SIG-M5 (cell line): ENCODE results near the gene RGS17.
"Not testable (repeated sequence)": the region's sequence is repeated elsewhere in the genome, so short reads cannot be mapped to it uniquely, and the experiment has no call there.

Experiments
- DNase-seq: peaks from one replicate; lab custom pipeline; 2025; lab: John Stamatoyannopoulos, UW

RGS17 gene

GRCh38 chr6:153131037-153131981 lies at the start of gene RGS17:
Gene RGS17 (minus strand): TSS chr6:153131282. CDS start chr6:153044018, 87,264 bp downstream.
- DNase-seq: no peak

- no peak for DNase-seq
Measured at GRCh38 chr6:153172815-153173214, 41.7 kb upstream of the RGS17 start.

GRCh38 chr6:153170511-153170910 lies 39.4 kb upstream of the RGS17 start:
- DNase-seq: no peak

- no peak for DNase-seq
Measured at GRCh38 chr6:153167907-153168306, 36.8 kb upstream of the RGS17 start.

GRCh38 chr6:153167061-153167891 lies 36.2 kb upstream of the RGS17 start:
- no peak for DNase-seq

GRCh38 chr6:153162646-153163045 lies 31.6 kb upstream of the RGS17 start:
- no peak for DNase-seq

GRCh38 chr6:153162172-153162571 lies 31.1 kb upstream of the RGS17 start:
- DNase-seq: no peak

- DNase-seq: no peak
Measured at GRCh38 chr6:153160221-153160620, 29.1 kb upstream of the RGS17 start.

GRCh38 chr6:153150752-153151440 lies 19.8 kb upstream of the RGS17 start:
- DNase-seq: no peak

GRCh38 chr6:153150371-153150751 lies 19.3 kb upstream of the RGS17 start:
- DNase-seq: no peak

GRCh38 chr6:153149891-153150290 lies 18.8 kb upstream of the RGS17 start:
- no peak for DNase-seq

GRCh38 chr6:153146413-153146812 lies 15.3 kb upstream of the RGS17 start:
- no peak for DNase-seq

GRCh38 chr6:153145591-153145990 lies 14.5 kb upstream of the RGS17 start:
- DNase-seq: no peak

GRCh38 chr6:153143200-153143599 lies 12.1 kb upstream of the RGS17 start:
- no peak for DNase-seq

- DNase-seq: no peak
Measured at GRCh38 chr6:153140299-153140698, 9.2 kb upstream of the RGS17 start.

- DNase-seq: no peak
Measured at GRCh38 chr6:153138930-153139329, 7.8 kb upstream of the RGS17 start.

- no peak for DNase-seq
Measured at GRCh38 chr6:153135681-153136080, 4.6 kb upstream of the RGS17 start.

GRCh38 chr6:153133667-153134066 lies 2.6 kb upstream of the RGS17 start:
- DNase-seq: not testable (repeated sequence)

GRCh38 chr6:153130515-153131036 lies 506 bp downstream of the RGS17 start:
- DNase-seq: no peak

GRCh38 chr6:153129873-153130514 lies 1.1 kb downstream of the RGS17 start:
- no peak for DNase-seq

- no peak for DNase-seq
Measured at GRCh38 chr6:153126218-153126617, 4.9 kb downstream of the RGS17 start.

- no peak for DNase-seq
Measured at GRCh38 chr6:153125032-153125431, 6.0 kb downstream of the RGS17 start.
